ENCODE measurements around the gene PSEN1.
"Not testable (repeated sequence)": the region's sequence is repeated elsewhere in the genome, so short reads cannot be mapped to it uniquely, and the experiment has no call there.

The PSEN1 gene

DNA sequence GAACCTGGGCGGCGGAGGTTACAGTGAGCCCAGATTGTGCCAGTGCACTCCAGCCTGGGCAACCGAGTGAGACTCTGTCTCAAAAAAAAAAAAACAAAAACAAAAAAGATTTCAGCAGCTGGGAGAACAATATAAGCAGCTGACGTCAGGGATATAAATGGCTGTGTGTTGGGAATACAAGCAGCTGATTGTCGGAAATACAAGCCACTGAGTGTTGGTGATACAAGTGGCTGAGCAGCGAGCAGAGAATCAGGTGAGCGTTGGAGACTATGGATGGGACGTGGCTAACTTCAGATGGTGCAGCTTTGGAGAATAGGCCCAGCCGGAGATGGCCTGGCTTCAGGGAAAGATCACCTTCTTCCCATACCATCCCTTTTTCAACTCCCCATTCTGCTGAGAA, 32.0 kb downstream of the PSEN1 start:
- no peak for DNase-seq

DNA sequence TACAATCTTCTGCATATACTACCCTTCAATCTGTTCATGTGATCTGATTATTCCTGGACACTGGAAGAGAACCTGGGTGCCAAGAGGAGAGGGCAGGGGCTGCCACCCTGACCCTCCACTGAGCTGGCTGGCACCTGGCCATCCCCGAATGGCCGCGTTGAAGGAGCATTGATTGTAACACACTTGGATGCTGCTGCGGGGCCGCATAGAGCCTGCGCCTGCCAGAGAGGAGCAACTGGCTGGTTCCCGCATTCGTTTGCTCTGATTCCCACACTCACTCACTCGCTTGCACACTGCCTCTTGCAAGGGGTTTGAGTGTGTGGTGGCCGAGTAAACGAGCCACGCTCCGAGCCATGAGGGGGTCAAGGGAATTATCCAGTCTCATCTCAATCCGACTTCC, 32.4 kb downstream of the PSEN1 start:
- DNase-seq: no peak

DNA sequence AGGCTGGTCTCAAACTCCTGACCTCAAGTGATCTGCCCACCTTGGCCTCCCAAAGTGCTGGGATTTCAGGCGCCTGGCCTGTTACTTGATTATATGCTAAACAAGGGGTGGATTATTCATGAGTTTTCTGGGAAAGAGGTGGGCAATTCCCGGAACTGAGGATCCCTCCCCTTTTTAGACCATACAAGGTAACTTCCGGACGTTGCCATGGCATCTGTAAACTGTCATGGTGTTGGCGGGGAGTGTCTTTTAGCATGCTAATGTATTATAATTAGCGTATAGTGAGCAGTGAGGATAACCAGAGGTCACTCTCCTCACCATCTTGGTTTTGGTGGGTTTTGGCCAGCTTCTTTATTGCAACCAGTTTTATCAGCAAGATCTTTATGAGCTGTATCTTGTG, 33.5 kb downstream of the PSEN1 start:
- not testable (repeated sequence) for DNase-seq

- DNase-seq: no peak
Measured at GRCh38 chr14:73170686-73171085, 34.4 kb downstream of the PSEN1 start.

- no peak for DNase-seq
Measured at GRCh38 chr14:73172500-73172899, 36.2 kb downstream of the PSEN1 start.

GRCh38 chr14:73173092-73173735, 36.9 kb downstream of the PSEN1 start:
- peak; percentile 34 for DNase-seq

DNA sequence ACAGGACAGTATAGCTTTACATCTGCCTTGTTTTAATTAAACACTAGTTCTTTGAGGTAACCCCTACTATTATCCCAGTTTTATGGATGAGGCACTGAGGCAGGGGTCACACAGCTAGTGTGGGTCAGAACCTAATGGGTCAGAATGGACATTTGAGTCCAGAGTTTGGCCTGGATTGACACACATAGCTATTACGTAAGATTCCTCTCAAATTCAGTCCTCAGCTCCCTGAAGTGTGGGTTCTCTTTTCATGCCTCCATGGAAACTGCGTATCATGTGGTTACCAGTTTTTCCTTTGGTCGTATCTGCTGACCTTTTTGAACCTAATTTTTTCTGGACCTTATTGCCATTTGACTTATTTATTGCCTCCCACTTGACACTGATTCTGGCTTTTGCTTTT, 40.4 kb downstream of the PSEN1 start:
- DNase-seq: no peak

DNA sequence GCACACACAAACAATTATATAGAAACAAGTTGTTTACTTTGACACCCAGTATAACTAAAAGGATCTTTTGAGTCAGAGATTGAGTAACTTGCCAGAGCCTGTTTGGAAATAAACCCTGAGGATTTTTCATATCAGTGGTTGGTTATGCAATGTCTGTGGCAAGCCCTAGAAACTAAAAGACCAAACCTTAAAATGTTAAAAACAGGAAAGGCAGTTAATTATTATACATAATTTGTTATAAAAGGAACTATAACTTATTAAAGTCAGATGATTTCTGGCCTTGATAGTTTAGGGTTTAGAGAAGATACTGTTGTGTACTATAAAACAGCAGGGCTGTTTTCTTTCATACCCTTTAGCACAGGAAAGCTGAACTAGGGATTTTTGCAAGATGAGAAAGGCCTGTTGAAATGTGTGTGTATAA, 44.1 kb downstream of the PSEN1 start:
- DNase-seq: no peak

DNA sequence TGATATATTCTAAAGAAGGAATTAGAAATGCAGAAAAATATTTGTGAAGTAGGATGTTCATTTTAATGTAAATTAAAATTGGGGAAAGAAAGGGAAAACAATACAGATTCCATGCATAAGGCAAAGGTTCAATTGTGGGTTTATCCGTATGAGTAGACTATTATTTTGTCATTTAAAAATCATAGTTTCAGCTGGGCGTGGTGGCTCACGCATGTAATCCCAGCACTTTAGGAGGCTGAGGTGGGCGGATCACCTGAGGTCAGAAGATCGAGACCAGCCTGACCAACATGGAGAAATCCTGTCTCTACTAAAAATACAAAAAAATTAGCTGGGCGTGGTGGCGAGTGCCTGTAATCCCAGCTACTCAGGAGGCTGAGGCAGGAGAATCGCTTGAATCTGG, 44.7 kb downstream of the PSEN1 start:
- not testable (repeated sequence) for DNase-seq

- DNase-seq: no peak
Measured at GRCh38 chr14:73188501-73188911, 52.2 kb downstream of the PSEN1 start.

GRCh38 chr14:73189651-73190050, 53.3 kb downstream of the PSEN1 start:
- DNase-seq: no peak

- DNase-seq: no peak
Measured at GRCh38 chr14:73191441-73191840, 55.1 kb downstream of the PSEN1 start.

GRCh38 chr14:73194306-73194705, 58.0 kb downstream of the PSEN1 start:
- not testable (repeated sequence) for DNase-seq

GRCh38 chr14:73198253-73198652, 61.9 kb downstream of the PSEN1 start:
- DNase-seq: no peak

DNA sequence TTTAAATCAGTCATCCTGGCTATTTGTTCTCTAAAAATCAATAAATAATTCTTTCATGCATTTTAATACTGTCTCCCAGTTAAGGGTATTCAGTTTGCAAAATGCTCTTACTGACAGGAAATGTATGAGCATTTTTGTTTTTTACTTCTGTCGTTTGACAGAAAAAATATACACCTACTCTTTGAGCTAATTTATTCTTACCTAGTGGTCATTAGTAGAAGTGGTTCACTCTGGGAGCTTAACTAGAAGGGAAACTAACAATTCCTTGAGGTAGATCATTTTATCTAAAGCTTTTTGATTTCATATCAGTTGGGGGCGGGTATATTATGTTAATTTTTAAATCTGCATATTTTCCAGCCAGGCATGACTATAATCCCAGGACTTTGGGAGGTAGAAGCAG, 67.2 kb downstream of the PSEN1 start:
- no peak for DNase-seq

DNA sequence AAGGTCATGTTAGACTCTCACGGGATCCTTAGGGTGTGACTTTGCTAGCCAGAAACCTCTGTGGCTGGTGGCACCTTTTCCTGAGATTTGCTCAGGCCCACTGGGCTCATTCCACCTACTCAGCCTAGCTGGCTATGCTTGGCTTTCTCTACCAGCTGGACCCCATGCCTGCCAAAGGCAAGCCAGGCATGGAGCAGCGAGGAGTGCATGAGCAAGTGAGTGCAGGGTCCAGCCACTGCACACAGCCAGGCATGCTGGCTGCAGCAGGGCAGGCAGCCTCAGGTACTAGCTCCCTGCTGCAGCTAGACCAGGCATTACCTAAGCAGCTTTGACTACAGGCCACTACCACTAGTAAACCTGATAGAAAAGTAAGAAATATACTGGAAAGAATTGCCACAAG, 71.3 kb downstream of the PSEN1 start:
- DNase-seq: no peak

DNA sequence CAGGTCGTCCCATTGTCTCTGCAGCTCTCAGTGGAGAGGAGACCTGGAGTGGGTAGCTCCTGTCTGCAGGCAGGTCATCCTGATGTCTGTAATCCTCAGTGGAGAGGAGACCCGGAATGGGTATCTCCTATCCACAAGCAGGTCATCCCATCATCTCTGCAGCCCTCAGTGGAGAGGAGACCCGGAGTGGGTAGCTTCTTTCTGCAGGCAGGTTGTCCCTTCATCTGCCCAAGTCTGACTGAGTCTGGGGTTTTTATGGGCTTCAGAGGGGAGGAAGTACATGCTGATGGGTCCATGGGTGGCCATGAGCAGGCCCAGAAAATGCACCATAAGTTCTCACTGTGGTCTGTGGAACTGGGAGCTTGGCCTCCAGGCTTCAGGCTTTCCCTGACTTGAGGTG, 72.1 kb downstream of the PSEN1 start:
- no peak for DNase-seq

DNA sequence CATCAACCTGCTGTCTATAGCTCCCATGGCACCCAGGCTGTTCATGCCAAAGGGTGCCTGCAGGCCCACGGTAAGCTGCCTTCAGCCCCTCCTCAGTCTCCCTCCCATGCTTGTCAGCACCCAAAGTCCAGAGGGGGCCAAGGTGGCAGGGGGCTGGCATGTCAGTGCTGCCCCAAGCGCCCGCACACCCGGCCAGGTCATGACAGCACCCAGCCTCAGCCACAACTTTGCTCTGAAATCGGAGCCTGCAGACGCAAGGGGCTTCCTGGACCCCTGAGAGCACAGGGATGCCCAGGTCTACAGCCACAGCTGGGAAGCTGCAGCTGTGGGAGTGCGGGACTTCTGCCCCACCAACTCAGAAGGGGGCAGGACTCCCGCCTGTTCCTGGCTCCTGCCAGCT, 72.5 kb downstream of the PSEN1 start:
- no peak for DNase-seq

GRCh38 chr14:73209953-73210352, 73.6 kb downstream of the PSEN1 start:
- no peak for DNase-seq

- no peak for DNase-seq
Measured at GRCh38 chr14:73211251-73212040, 75.1 kb downstream of the PSEN1 start.

GRCh38 chr14:73216030-73216429, 79.7 kb downstream of the PSEN1 start:
- DNase-seq: no peak

DNA sequence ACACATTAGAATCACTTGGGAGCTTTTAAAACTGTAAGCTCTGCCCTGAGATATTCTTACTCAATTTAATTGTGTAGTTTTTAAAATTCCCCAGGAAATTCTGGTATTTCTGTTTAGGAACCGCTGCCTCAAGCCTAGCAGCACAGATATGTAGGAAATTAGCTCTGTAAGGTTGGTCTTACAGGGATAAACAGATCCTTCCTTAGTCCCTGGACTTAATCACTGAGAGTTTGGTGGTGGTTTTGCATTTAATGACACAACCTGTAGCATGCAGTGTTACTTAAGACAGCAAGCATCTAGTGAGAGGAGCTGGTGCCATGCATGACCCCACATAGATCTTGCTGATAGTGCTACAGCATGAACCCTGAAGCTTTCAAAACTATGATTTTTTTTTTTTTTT, 81.1 kb downstream of the PSEN1 start:
- no peak for DNase-seq

GRCh38 chr14:73220061-73220460, 83.8 kb downstream of the PSEN1 start:
- no peak for DNase-seq

DNA sequence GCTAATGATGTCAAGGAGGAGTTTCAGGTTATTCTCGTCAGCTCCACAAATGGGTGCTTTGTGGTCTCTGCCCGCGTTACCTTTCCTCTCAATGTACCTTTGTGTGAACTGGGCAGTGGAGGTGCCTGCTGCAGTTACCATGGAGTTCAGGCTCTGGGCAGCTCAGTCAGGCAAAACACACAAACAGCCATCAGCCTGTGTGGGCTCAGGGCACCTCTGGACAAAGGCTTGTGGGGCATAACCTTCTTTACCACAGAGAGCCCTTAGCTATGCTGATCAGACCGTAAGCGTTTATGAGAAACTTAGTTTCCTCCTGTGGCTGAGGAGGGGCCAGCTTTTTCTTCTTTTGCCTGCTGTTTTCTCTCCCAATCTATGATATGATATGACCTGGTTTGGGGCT, 84.3 kb downstream of the PSEN1 start:
- no peak for DNase-seq

GRCh38 chr14:73221945-73222344, 85.6 kb downstream of the PSEN1 start:
- no peak for DNase-seq
